Measurements from ENCODE around the gene IP6K3. TPM values are rescaled to one million over a fixed set of nuclear protein-coding genes. Genes with fewer than 3 reads are reported as not detected.

Gene IP6K3
- polyA plus RNA-seq, 2 donors, result 0.65 to 0.96 TPM

DNA sequence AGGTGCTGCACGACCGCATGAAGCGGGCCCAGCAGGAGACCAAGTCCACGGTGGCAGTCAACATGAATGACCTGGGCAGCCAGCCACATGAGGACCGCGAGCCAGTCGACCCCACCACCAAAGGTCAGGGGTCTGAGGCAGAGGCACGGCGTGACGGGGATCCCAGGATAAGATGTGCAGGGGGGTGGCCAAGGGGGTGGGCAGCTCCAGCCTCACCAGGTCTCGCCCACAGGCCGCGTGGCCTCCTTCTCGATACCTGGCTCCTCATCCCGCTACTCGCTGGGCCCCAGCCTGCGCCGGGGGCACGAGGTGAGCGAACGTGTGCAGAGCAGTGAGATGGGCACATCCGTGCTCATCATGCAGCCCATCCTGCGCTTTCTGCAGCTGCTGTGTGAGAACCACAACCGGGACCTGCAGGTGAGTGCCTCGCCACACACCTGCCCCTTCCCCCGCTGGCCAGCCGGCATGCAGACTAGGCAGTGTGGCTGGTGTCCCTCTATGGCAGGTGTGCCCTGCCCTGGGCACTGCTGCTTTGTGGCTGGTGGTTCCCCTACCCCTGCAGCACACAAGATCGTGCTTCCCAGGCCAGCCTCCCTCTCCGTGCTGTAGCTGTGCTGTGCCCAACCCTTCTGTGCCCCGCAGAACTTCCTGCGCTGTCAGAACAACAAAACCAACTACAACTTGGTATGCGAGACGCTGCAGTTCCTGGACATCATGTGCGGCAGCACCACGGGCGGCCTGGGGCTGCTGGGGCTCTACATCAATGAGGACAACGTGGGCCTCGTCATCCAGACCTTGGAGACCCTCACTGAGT is 61.1 kb downstream of the IP6K3 start:
- no peaks in the 10 kb centered on the region for H3K27me3 ChIP-seq (ENCODE audit: control insufficient read depth in 1 of 2, insufficient read depth in 2 of 2, low read length in 2 of 2)
- peaks cover 5 to 71% of the 10 kb centered on the region in 2 donors for H3K36me3 ChIP-seq (ENCODE audit: control insufficient read depth in 2 of 2, insufficient read depth in 2 of 2, low read length in 1 of 2)
- no peak overlapping the region for H3K4me3 ChIP-seq (ENCODE audit: low read depth in 1 of 2, low read length in 2 of 2)
- 88 to 92% methylated on average over 38 of the region's 38 CpGs for WGBS, 2 donors
- H3K27ac ChIP-seq (ENCODE audit: low read depth in 2 of 2, low read length in 1 of 2), result no peak overlapping the region
- no peaks in the 10 kb centered on the region for H3K4me1 ChIP-seq (ENCODE audit: control insufficient read depth in 2 of 2, insufficient read depth in 2 of 2, low read length in 1 of 2)
- H3K9me3 ChIP-seq (ENCODE audit: control insufficient read depth in 2 of 2, insufficient read depth in 1 of 2, low read depth in 1 of 2, low read length in 1 of 2), result no peaks in the 10 kb centered on the region

DNA sequence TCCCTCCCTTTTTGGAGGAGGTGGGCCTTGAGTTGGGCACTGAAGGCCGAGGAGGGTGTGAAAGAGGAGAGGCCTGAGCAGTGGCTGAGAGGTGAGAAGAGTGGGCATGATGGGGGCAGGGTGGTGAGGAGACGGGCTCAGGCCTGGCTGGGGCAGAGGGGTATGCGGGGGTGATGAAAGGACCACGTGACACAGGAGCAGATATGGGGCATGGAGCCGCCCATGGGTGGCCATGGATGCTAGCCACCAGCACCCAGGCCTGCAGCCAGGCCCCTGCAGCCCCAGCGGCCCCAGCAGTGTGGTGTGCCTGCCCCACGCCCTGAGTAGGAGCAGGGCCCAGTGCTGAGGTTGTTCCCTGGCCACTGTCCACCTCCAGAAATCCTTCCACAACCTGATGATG is 61.7 kb downstream of the IP6K3 start:
- H3K27me3 ChIP-seq (ENCODE audit: control insufficient read depth in 1 of 2, insufficient read depth in 2 of 2, low read length in 2 of 2), result no peaks in the 10 kb centered on the region
- H3K4me1 ChIP-seq (ENCODE audit: control insufficient read depth in 2 of 2, insufficient read depth in 2 of 2, low read length in 1 of 2), result no peaks in the 10 kb centered on the region
- H3K36me3 ChIP-seq (ENCODE audit: control insufficient read depth in 2 of 2, insufficient read depth in 2 of 2, low read length in 1 of 2), result peaks cover 5 to 76% of the 10 kb centered on the region in 2 donors
- peaks cover 0 to 2% of the 10 kb centered on the region in 2 donors for H3K9me3 ChIP-seq (ENCODE audit: control insufficient read depth in 2 of 2, insufficient read depth in 1 of 2, low read depth in 1 of 2, low read length in 1 of 2)
- no peak overlapping the region for H3K4me3 ChIP-seq (ENCODE audit: low read depth in 1 of 2, low read length in 2 of 2)
- H3K27ac ChIP-seq (ENCODE audit: low read depth in 2 of 2, low read length in 1 of 2), result no peak overlapping the region
- WGBS, 2 donors, result 92 to 98% methylated on average over 6 to 7 of the region's 7 CpGs

DNA sequence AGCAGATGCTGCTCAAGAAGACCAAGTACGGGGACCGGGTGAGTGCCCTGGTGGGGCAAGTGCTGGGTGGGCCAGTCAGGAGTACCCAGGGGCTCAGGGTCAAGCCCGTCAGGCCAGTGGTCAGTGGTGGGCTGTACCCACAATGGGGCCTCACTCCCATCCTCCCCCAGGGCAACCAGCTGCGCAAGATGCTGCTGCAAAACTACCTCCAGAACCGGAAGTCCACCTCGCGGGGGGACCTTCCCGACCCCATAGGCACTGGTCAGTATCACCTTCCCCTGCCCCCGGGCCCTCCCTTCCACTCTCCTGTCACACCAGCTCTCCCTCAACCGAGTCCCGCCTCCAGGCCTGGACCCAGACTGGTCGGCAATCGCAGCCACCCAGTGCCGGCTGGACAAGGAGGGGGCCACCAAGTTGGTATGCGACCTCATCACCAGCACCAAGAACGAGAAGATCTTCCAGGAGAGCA is 62.2 kb downstream of the IP6K3 start:
- H3K4me3 ChIP-seq (ENCODE audit: low read depth in 1 of 2, low read length in 2 of 2), result no peak overlapping the region
- no peaks in the 10 kb centered on the region for H3K27me3 ChIP-seq (ENCODE audit: control insufficient read depth in 1 of 2, insufficient read depth in 2 of 2, low read length in 2 of 2)
- 94 to 95% methylated on average over 16 of the region's 16 CpGs for WGBS, 2 donors
- H3K9me3 ChIP-seq (ENCODE audit: control insufficient read depth in 2 of 2, insufficient read depth in 1 of 2, low read depth in 1 of 2, low read length in 1 of 2), result peaks cover 0 to 2% of the 10 kb centered on the region in 2 donors
- peaks cover 5 to 76% of the 10 kb centered on the region in 2 donors for H3K36me3 ChIP-seq (ENCODE audit: control insufficient read depth in 2 of 2, insufficient read depth in 2 of 2, low read length in 1 of 2)
- no peak overlapping the region for H3K27ac ChIP-seq (ENCODE audit: low read depth in 2 of 2, low read length in 1 of 2)
- no peaks in the 10 kb centered on the region for H3K4me1 ChIP-seq (ENCODE audit: control insufficient read depth in 2 of 2, insufficient read depth in 2 of 2, low read length in 1 of 2)

DNA sequence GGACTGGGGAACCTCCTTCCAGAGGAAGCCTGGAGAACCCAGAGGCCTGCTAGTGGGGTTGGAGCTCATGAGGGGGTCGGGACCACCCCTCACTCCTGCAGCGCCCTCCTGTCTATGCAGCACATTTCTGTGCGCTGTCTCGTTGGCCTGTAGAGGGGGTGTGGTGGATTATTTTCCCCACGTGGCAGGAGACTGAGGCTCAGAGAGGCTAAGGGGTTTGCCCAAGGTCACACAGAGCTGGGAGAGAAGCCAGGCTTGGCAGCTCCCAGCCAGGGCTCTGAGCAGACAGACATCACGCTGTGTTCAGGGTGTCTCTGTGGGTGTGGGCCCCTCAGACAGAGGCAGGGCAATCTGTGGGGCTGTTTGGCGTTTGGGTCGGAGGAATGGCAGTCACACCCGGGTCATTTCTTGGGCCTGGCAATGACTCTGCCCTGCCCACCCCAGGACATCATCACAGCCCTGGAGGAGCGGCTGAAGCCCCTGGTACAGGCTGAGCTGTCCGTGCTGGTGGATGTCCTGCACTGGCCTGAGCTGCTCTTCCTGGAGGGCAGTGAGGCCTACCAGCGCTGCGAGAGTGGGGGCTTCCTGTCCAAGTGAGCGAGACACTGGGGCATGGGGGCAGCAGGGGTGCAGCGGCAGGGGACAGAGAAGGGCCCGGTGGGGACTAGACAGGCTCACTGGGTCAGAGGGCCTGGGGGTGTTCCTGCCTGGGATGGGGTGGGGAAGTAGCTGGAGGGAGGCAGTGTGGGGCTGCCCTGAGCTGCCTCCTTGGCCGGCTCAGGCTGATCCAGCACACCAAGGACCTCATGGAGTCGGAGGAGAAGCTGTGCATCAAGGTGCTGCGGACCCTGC is 62.9 kb downstream of the IP6K3 start:
- Histone ChIP-seq H3K36me3 (ENCODE audit: control insufficient read depth in 2 of 2, insufficient read depth in 2 of 2, low read length in 1 of 2) (peaks cover 5 to 71% of the 10 kb centered on the region in 2 donors), H3K27me3 (ENCODE audit: control insufficient read depth in 1 of 2, insufficient read depth in 2 of 2, low read length in 2 of 2) (no peaks in the 10 kb centered on the region), H3K9me3 (ENCODE audit: control insufficient read depth in 2 of 2, insufficient read depth in 1 of 2, low read depth in 1 of 2, low read length in 1 of 2) (peaks cover 0 to 2% of the 10 kb centered on the region in 2 donors), H3K27ac (ENCODE audit: low read depth in 2 of 2, low read length in 1 of 2) (no peak overlapping the region), H3K4me1 (ENCODE audit: control insufficient read depth in 2 of 2, insufficient read depth in 2 of 2, low read length in 1 of 2) (no peaks in the 10 kb centered on the region), H3K4me3 (ENCODE audit: low read depth in 1 of 2, low read length in 2 of 2) (no peak overlapping the region)
- WGBS, 2 donors, result 79 to 86% methylated on average over 19 of the region's 19 CpGs

DNA sequence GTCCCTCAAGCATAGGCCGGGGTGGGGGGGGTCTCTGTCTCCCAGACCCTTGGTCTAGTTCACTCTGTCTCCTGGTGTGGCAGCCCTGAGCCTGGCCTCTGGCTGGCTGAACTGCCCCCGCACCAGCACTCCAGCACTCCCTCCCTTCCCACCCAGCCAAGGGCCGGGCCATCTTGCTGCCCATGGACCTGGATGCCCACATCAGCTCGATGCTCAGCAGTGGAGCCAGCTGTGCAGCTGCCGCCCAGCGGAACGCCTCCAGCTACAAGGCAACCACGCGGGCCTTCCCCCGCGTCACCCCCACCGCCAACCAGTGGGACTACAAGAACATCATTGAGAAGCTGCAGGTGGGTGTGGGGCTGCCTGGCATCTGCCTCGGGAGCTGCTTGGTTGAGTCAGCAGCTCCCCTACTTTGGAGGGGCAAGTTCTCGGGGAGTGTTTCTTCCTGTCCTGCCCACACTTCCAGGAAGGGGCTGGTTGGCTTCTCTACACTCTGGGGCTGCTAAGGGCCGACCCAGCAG is 63.6 kb downstream of the IP6K3 start:
- peaks cover 0 to 2% of the 10 kb centered on the region in 2 donors for H3K9me3 ChIP-seq (ENCODE audit: control insufficient read depth in 2 of 2, insufficient read depth in 1 of 2, low read depth in 1 of 2, low read length in 1 of 2)
- peaks cover 8 to 66% of the 10 kb centered on the region in 2 donors for H3K36me3 ChIP-seq (ENCODE audit: control insufficient read depth in 2 of 2, insufficient read depth in 2 of 2, low read length in 1 of 2)
- H3K27ac ChIP-seq (ENCODE audit: low read depth in 2 of 2, low read length in 1 of 2), result no peak overlapping the region
- H3K4me3 ChIP-seq (ENCODE audit: low read depth in 1 of 2, low read length in 2 of 2), result no peak overlapping the region
- WGBS, 2 donors, result 70 to 78% methylated on average over 15 of the region's 15 CpGs
- no peaks in the 10 kb centered on the region for H3K4me1 ChIP-seq (ENCODE audit: control insufficient read depth in 2 of 2, insufficient read depth in 2 of 2, low read length in 1 of 2)
- H3K27me3 ChIP-seq (ENCODE audit: control insufficient read depth in 1 of 2, insufficient read depth in 2 of 2, low read length in 2 of 2), result no peaks in the 10 kb centered on the region

DNA sequence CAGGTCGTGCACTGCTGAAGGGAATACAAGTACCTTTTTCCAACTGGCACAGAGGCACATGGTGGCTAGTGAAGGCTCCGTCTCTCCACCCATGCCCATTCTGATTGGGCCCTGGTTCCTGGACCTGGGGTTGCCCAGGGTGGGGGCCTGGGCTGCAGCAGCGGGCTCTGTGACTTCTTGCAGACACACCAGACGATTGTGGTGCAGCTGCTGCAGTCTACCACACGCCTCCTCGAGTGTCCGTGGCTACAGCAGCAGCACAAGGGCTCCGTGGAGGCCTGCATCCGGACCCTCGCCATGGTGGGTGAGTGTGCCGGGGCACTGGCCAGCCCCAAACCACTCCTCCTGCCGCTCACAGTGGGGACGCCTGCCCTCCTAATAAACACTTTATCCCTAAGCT is 64.4 kb downstream of the IP6K3 start:
- H3K4me3 ChIP-seq (ENCODE audit: low read depth in 1 of 2, low read length in 2 of 2), result no peak overlapping the region
- 95% methylated on average over 13 of the region's 13 CpGs for WGBS, 2 donors
- peaks cover 9 to 71% of the 10 kb centered on the region in 2 donors for H3K36me3 ChIP-seq (ENCODE audit: control insufficient read depth in 2 of 2, insufficient read depth in 2 of 2, low read length in 1 of 2)
- H3K4me1 ChIP-seq (ENCODE audit: control insufficient read depth in 2 of 2, insufficient read depth in 2 of 2, low read length in 1 of 2), result no peaks in the 10 kb centered on the region
- H3K9me3 ChIP-seq (ENCODE audit: control insufficient read depth in 2 of 2, insufficient read depth in 1 of 2, low read depth in 1 of 2, low read length in 1 of 2), result peaks cover 0 to 2% of the 10 kb centered on the region in 2 donors
- no peaks in the 10 kb centered on the region for H3K27me3 ChIP-seq (ENCODE audit: control insufficient read depth in 1 of 2, insufficient read depth in 2 of 2, low read length in 2 of 2)
- H3K27ac ChIP-seq (ENCODE audit: low read depth in 2 of 2, low read length in 1 of 2), result no peak overlapping the region

DNA sequence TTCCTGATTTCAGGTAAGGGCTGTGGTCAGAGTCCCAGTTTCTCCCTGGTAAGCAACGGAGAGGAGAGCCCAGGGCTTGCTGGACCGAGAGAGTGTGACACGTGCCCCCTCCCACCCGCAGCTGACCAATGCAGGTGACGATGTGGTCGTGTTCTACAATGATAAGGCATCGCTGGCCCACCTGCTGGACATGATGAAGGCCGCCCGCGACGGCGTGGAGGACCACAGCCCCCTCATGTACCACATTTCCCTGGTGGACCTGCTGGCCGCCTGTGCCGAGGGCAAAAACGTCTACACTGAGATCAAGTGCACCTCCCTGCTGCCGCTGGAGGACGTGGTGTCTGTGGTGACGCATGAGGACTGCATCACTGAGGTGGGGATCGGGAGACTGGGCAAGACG is 66.9 kb downstream of the IP6K3 start:
- Histone ChIP-seq H3K9me3 (ENCODE audit: control insufficient read depth in 2 of 2, insufficient read depth in 1 of 2, low read depth in 1 of 2, low read length in 1 of 2) (peaks cover 0 to 2% of the 10 kb centered on the region in 2 donors), H3K27me3 (ENCODE audit: control insufficient read depth in 1 of 2, insufficient read depth in 2 of 2, low read length in 2 of 2) (no peaks in the 10 kb centered on the region), H3K4me3 (ENCODE audit: low read depth in 1 of 2, low read length in 2 of 2) (no peak overlapping the region), H3K36me3 (ENCODE audit: control insufficient read depth in 2 of 2, insufficient read depth in 2 of 2, low read length in 1 of 2) (peaks cover 6 to 64% of the 10 kb centered on the region in 2 donors), H3K27ac (ENCODE audit: low read depth in 2 of 2, low read length in 1 of 2) (no peak overlapping the region), H3K4me1 (ENCODE audit: control insufficient read depth in 2 of 2, insufficient read depth in 2 of 2, low read length in 1 of 2) (no peaks in the 10 kb centered on the region)
- WGBS, 2 donors, result 88 to 91% methylated on average over 20 of the region's 20 CpGs

DNA sequence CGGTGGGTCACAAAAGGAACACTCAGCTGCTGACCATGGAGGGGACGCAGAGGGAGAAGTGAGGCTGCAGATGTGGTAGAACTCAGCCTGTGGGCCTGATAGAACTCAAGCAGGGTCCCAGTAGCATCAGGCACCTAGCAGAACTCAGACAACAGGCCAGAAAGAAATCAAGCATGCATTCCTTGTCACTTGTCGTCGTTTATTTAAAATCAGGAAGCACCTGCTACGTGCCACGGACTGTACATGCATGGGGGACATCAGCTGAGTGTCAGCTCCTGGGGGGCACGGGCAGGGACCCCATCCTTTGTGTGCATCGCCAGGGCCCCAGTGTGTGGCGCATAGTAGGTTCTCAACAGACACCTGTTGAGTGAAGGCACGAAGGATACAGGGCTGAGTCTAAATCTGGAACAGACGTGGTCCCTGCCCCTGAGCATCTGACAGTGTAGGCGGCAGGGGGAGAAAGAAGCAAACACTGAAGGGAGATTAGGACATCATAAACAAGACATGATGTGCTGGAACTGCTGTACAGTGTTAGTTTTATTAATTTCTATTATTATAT is 67.7 kb downstream of the IP6K3 start:
- peaks cover 0 to 2% of the 10 kb centered on the region in 2 donors for H3K9me3 ChIP-seq (ENCODE audit: control insufficient read depth in 2 of 2, insufficient read depth in 1 of 2, low read depth in 1 of 2, low read length in 1 of 2)
- no peak overlapping the region for H3K4me3 ChIP-seq (ENCODE audit: low read depth in 1 of 2, low read length in 2 of 2)
- H3K4me1 ChIP-seq (ENCODE audit: control insufficient read depth in 2 of 2, insufficient read depth in 2 of 2, low read length in 1 of 2), result no peaks in the 10 kb centered on the region
- H3K36me3 ChIP-seq (ENCODE audit: control insufficient read depth in 2 of 2, insufficient read depth in 2 of 2, low read length in 1 of 2), result peaks cover 9 to 62% of the 10 kb centered on the region in 2 donors
- WGBS, 2 donors, result 83 to 86% methylated on average over 12 of the region's 12 CpGs
- H3K27ac ChIP-seq (ENCODE audit: low read depth in 2 of 2, low read length in 1 of 2), result no peak overlapping the region
- H3K27me3 ChIP-seq (ENCODE audit: control insufficient read depth in 1 of 2, insufficient read depth in 2 of 2, low read length in 2 of 2), result no peaks in the 10 kb centered on the region

DNA sequence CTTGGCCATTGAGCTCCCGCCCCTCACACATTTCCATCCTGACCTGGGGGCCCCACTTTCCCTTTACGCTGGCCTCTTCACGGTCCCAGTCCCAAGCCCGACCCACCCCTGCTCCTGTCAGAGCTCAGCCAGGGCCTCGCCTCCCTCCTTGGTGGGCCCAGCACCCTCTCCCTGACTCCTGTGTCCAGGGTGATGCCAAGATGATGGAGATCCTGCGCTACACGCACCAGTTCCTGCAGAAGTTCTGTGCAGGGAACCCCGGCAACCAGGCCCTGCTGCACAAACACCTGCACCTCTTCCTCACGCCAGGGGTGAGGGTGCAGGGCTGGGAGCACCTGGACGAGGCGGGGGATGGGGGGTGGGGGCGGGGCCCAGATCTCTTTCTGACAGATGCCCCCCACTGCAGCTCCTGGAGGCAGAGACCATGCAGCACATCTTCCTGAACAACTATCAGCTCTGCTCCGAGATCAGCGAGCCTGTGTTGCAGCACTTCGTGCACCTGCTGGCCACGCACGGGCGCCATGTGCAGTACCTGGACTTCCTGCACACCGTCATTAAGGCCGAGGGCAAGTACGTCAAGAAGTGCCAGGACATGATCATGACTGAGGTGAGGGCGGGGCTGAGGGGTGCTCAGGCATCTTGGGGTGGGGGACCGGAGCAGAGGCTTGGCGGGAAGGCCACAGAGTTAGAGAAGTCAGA is 68.3 kb downstream of the IP6K3 start:
- Histone ChIP-seq H3K4me3 (ENCODE audit: low read depth in 1 of 2, low read length in 2 of 2) (no peak overlapping the region), H3K9me3 (ENCODE audit: control insufficient read depth in 2 of 2, insufficient read depth in 1 of 2, low read depth in 1 of 2, low read length in 1 of 2) (peaks cover 0 to 2% of the 10 kb centered on the region in 2 donors), H3K27ac (ENCODE audit: low read depth in 2 of 2, low read length in 1 of 2) (no peak overlapping the region), H3K27me3 (ENCODE audit: control insufficient read depth in 1 of 2, insufficient read depth in 2 of 2, low read length in 2 of 2) (no peaks in the 10 kb centered on the region), H3K4me1 (ENCODE audit: control insufficient read depth in 2 of 2, insufficient read depth in 2 of 2, low read length in 1 of 2) (no peaks in the 10 kb centered on the region), H3K36me3 (ENCODE audit: control insufficient read depth in 2 of 2, insufficient read depth in 2 of 2, low read length in 1 of 2) (peaks cover 9 to 62% of the 10 kb centered on the region in 2 donors)
- WGBS, 2 donors, result 92 to 93% methylated on average over 24 of the region's 24 CpGs

Measured in esophagus (tissue), 2 donors.